H1 (cell line): ENCODE measurements around the gene TRIM75. TPM values are rescaled to one million over a fixed set of nuclear protein-coding genes. Genes with fewer than 3 reads are reported as not detected.

ENCODE experiments used
- BCL11A ChIP-seq, 2 experiments: IDR thresholded peaks; one replicate each; pipeline ENCODE4 v1.6.1; 2011; ENCODE audit warnings: low read depth in 2 of 2, low read length in 2 of 2, mild to moderate bottlenecking in 2 of 2
- CHD1 ChIP-seq: IDR thresholded peaks from 2 replicates; pipeline ENCODE4 v1.6.1; 2012; ENCODE audit warnings: low read depth, low read length, improper control_type of control experiment
- EZH2 ChIP-seq: fragments of 200-600 bp; sonication (generic); IDR thresholded peaks from 2 replicates; pipeline ENCODE4 v1.7.1; 2012; ENCODE audit warnings: low read depth, mild to moderate bottlenecking, moderate library complexity, low read length, inconsistent platforms; ENCODE audit not compliant: severe bottlenecking
- polyA plus RNA-seq, 7 experiments: library from polyadenylated mRNA; depleted of rRNA in 3 of 7; stranded (reverse) in 5 of 7; unstranded in 2 of 7; fragments of >200 nt in 5 of 7; fragments of 200-250 nt in 2 of 7; gene quantifications; 1 replicate in 5 of 7; 2 replicates in 1 of 7; 4 replicates in 1 of 7; pipeline versions ENCODE4 v1.2.1 to v1.2.3, GENCODE V29; 2011 to 2013; ENCODE audit warnings: missing spikeins in 2 of 7, mixed read lengths in 2 of 7
- total RNA-seq: library from RNA; stranded (reverse); fragmentation: NEBNext Ultra II Directional; extraction: Animal tissue kit (Norgen Biotek cat#: 25700); gene quantifications from 2 replicates; pipeline ENCODE4 v1.2.1, GENCODE V29; 2021

TRIM75 gene
- total and polyA plus RNA-seq, 2 of the 8 experiments (the other 6 are each of a cell fraction or from before 2014, with no cell fraction given): not detected

DNA sequence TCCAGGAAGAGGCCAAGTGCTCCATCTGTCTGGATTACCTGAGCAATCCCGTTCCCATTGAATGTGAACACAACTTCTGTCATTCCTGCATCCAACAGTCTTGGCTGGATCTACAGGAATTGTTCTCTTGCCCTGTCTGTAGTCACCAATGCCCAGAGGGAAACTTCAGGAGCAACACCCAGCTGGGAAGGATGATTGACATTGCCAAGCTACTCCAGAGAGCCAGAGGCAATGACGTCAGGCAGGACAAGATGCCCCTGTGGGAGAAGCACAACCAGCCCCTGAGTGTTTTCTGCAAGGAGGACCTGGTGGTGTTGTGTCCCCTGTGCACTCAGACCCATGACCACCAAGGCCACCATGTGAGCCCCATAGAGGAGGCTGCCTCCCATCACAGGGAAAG lies 43.2 kb upstream of the TRIM75 start (continued):
- no peak for TF ChIP-seq EZH2
- no peak for TF ChIP-seq BCL11A (IDR thresholded peaks at IDR 0.05; ENCODE audit: low read depth in 2 of 2, low read length in 2 of 2)
- no peak for TF ChIP-seq CHD1
